ENCODE results near the gene PRRX2. TPM values are rescaled to one million over a fixed set of nuclear protein-coding genes. Genes with fewer than 3 reads are reported as not detected.
A peak's percentile ranks its signal among the peaks of the same experiment; 100 is the strongest.

The PRRX2 gene
- total RNA-seq, 1 experiment from 2014 or later, result 10.7 TPM

- TF ChIP-seq ARID4B (CRISPR knock-in tag; IDR thresholded peaks at IDR 0.05; ENCODE audit: borderline replicate concordance), result no peak
- TF ChIP-seq CBFB (CRISPR knock-in tag; IDR thresholded peaks at IDR 0.05; ENCODE audit: low read depth), result no peak
- TF ChIP-seq ZNF423 (CRISPR knock-in tag; IDR thresholded peaks at IDR 0.05), result no peak
- no peak for TF ChIP-seq AFF4 (CRISPR knock-in tag; IDR thresholded peaks at IDR 0.05; ENCODE audit: borderline replicate concordance)
- TF ChIP-seq GTF2I (CRISPR knock-in tag; conservative IDR thresholded peaks at IDR 0.05), result no peak
- TF ChIP-seq SOX15 (CRISPR knock-in tag; IDR thresholded peaks at IDR 0.05), result no peak
Observed at GRCh38 chr9:129686736-129687135, 21.3 kb downstream of the PRRX2 start (continued).

- Mint-ChIP-seq H3K9me3 (peaks cover 2% of the 10 kb centered on the region), H3K4me3 (no peak overlapping the region), H3K27me3 (ENCODE audit: low read depth) (no peaks in the 10 kb centered on the region), H3K4me1 (peaks cover 8% of the 10 kb centered on the region), H3K27ac (no peak overlapping the region), H3K36me3 (no peaks in the 10 kb centered on the region)
- POLR2A ChIA-PET, result no interaction called here
- DNase-seq (ENCODE audit: low spot score) (no peak), ATAC-seq (no peak)
- TF ChIP-seq ZNF232 (CRISPR knock-in tag; IDR thresholded peaks at IDR 0.05) (no peak), TP53 (CRISPR knock-in tag; IDR thresholded peaks at IDR 0.05) (no peak), E2F1 (CRISPR knock-in tag; IDR thresholded peaks at IDR 0.05) (no peak), ATF1 (CRISPR knock-in tag; IDR thresholded peaks at IDR 0.05) (no peak)
- CTCF ChIA-PET, result no interaction called here
Observed at GRCh38 chr9:129687391-129687790, 21.9 kb downstream of the PRRX2 start.

- Mint-ChIP-seq H3K9me3 (peaks cover 4% of the 10 kb centered on the region), H3K4me1 (peaks cover 8% of the 10 kb centered on the region), H3K27ac (no peak overlapping the region), H3K4me3 (no peak overlapping the region), H3K27me3 (ENCODE audit: low read depth) (no peaks in the 10 kb centered on the region), H3K36me3 (no peaks in the 10 kb centered on the region)
- DNase-seq (ENCODE audit: low spot score) (no peak), ATAC-seq (0 out of 2 replicates have a peak, but pooled peaks have one; percentile 27)
- CTCF ChIA-PET, result no interaction called here
- POLR2A ChIA-PET, result no interaction called here
- TF ChIP-seq RELA (CRISPR knock-in tag; IDR thresholded peaks at IDR 0.05; ENCODE audit: borderline replicate concordance) (no peak), ZMAT4 (CRISPR knock-in tag; IDR thresholded peaks at IDR 0.05) (no peak), JAZF1 (CRISPR knock-in tag; IDR thresholded peaks at IDR 0.05) (no peak), GABPB1 (CRISPR knock-in tag; IDR thresholded peaks at IDR 0.05) (no peak), FOXP1 (CRISPR knock-in tag; IDR thresholded peaks at IDR 0.05; ENCODE audit: borderline replicate concordance) (no peak), HMGA2 (CRISPR knock-in tag; IDR thresholded peaks at IDR 0.05) (no peak)
Observed at GRCh38 chr9:129688285-129689043, 23.0 kb downstream of the PRRX2 start.

Measured in WTC11 (cell line).